HG03457 (cell line): ENCODE data around the gene ADD3.

Experiments
- ATAC-seq: cut with Tn5 transposase; IDR thresholded peaks from one replicate; pipeline ENCODE4 v1.9.1; 2021; ENCODE audit warnings: moderate number of reproducible peaks; ENCODE audit not compliant: unreplicated experiment

ADD3 gene

GRCh38 chr10:110007701-110008517, at the start of gene ADD3:
TSS of gene ADD3 (plus strand) at chr10:110007984. CDS start at chr10:110100654, 92,670 bp downstream.
- peak; percentile 46 for ATAC-seq

- no peak for ATAC-seq
Measured at GRCh38 chr10:109958059-109958458, 49.7 kb upstream of the ADD3 start.

GRCh38 chr10:109959259-109960145, 48.3 kb upstream of the ADD3 start:
- no peak for ATAC-seq

- ATAC-seq = no peak
Measured at GRCh38 chr10:109960682-109961081, 47.1 kb upstream of the ADD3 start.

- no peak for ATAC-seq
Measured at GRCh38 chr10:109961174-109962001, 46.4 kb upstream of the ADD3 start.

- no peak for ATAC-seq
Measured at GRCh38 chr10:109962247-109962646, 45.5 kb upstream of the ADD3 start.

GRCh38 chr10:109963439-109963838, 44.3 kb upstream of the ADD3 start:
- ATAC-seq = no peak

GRCh38 chr10:109964318-109964717, 43.5 kb upstream of the ADD3 start:
- ATAC-seq = no peak

GRCh38 chr10:109966961-109967738, 40.6 kb upstream of the ADD3 start:
- ATAC-seq = no peak

GRCh38 chr10:109967739-109968088, 40.1 kb upstream of the ADD3 start:
- ATAC-seq = no peak

- ATAC-seq = no peak
Measured at GRCh38 chr10:109968953-109969759, 38.6 kb upstream of the ADD3 start.

- no peak for ATAC-seq
Measured at GRCh38 chr10:109969760-109970346, 37.9 kb upstream of the ADD3 start.

GRCh38 chr10:109971634-109972033, 36.1 kb upstream of the ADD3 start:
- ATAC-seq = no peak

GRCh38 chr10:109972372-109973001, 35.3 kb upstream of the ADD3 start:
- no peak for ATAC-seq

GRCh38 chr10:109973326-109973829, 34.4 kb upstream of the ADD3 start:
- no peak for ATAC-seq

- no peak for ATAC-seq
Measured at GRCh38 chr10:109974504-109975191, 33.1 kb upstream of the ADD3 start.

- no peak for ATAC-seq
Measured at GRCh38 chr10:109975244-109976190, 32.3 kb upstream of the ADD3 start.
